HG03575 (cell line): ENCODE measurements around the gene RBKS.

Experiments used
- ATAC-seq: cut with Tn5 transposase; IDR thresholded peaks from one replicate; pipeline ENCODE4 v1.9.1; 2021; ENCODE audit not compliant: unreplicated experiment, insufficient number of reproducible peaks, low FRiP score; ENCODE audit errors: extremely low read depth

RBKS gene

GRCh38 chr2:27844821-27845255, 45.3 kb downstream of the RBKS start:
- ATAC-seq: no peak

GRCh38 chr2:27843992-27844391, 46.2 kb downstream of the RBKS start:
- ATAC-seq: no peak

GRCh38 chr2:27842894-27843293, 47.3 kb downstream of the RBKS start:
- ATAC-seq: no peak

GRCh38 chr2:27839022-27839618, 51.1 kb downstream of the RBKS start:
- no peak for ATAC-seq

- no peak for ATAC-seq
These were observed 51.7 kb downstream of the RBKS start for GRCh38 chr2:27838502-27838901.

- ATAC-seq: no peak
These were observed 56.3 kb downstream of the RBKS start for GRCh38 chr2:27833931-27834330.

- no peak for ATAC-seq
These were observed 57.8 kb downstream of the RBKS start for GRCh38 chr2:27832396-27832795.

GRCh38 chr2:27831279-27832050, 58.7 kb downstream of the RBKS start:
- no peak for ATAC-seq

GRCh38 chr2:27830656-27831055, 59.5 kb downstream of the RBKS start:
- no peak for ATAC-seq

GRCh38 chr2:27829791-27830190, 60.4 kb downstream of the RBKS start:
- ATAC-seq: no peak

GRCh38 chr2:27828305-27828704, 61.9 kb downstream of the RBKS start:
- no peak for ATAC-seq

- ATAC-seq: no peak
These were observed 65.8 kb downstream of the RBKS start for GRCh38 chr2:27824401-27824800.

GRCh38 chr2:27823569-27823968, 66.6 kb downstream of the RBKS start:
- ATAC-seq: no peak

- no peak for ATAC-seq
These were observed 67.1 kb downstream of the RBKS start for GRCh38 chr2:27823135-27823534.

- ATAC-seq: no peak
These were observed 68.1 kb downstream of the RBKS start for GRCh38 chr2:27822049-27822448.

- no peak for ATAC-seq
These were observed 74.2 kb downstream of the RBKS start for GRCh38 chr2:27815860-27816438.

- no peak for ATAC-seq
These were observed 75.4 kb downstream of the RBKS start for GRCh38 chr2:27814758-27815157.

- ATAC-seq: no peak
These were observed 78.4 kb downstream of the RBKS start for GRCh38 chr2:27811768-27812167.

GRCh38 chr2:27810455-27810854, 79.7 kb downstream of the RBKS start:
- ATAC-seq: no peak

- ATAC-seq: no peak
These were observed 80.4 kb downstream of the RBKS start for GRCh38 chr2:27809761-27810241.
